Measurements from ENCODE around the gene KIRREL3.

KIRREL3 gene

DNA sequence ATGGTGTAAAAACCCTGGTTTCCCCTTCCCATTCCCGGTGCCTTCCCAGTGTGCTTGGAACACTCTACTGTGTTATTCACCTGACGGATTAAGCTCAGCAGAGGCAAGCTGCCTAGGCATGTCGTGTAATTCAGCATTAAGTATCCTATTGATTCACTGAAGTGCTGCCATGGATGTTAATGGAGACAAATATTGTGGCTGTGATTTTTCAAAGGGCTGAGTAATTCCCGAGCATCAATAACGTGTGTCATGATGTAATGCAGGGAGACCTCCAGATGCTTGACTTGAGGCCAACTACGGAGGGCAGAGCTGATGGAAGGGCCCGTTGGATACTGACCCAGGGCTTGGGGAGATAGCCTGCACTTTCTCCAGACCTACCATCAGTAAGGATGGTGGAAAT is 376.1 kb downstream of the KIRREL3 start:
- no peak for DNase-seq

DNA sequence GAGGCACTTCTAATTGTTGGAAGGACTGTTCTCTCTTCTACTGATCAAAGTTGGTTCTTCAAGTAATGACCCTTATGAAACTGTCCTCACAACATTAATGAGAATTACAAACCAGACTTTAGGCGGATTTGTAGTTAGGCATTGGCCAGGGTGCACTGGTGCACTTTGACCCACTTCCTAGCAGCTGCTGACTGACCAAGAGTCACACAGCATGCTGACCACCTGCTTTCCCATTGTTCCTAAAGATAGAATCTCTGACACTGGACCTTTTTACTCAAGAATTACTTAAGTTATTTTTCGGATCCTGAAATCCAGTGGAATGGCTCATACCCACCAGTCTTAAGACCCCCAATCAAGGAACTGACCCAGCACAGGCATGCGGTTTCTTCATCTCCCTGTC is 381.1 kb downstream of the KIRREL3 start:
- no peak for DNase-seq

DNA sequence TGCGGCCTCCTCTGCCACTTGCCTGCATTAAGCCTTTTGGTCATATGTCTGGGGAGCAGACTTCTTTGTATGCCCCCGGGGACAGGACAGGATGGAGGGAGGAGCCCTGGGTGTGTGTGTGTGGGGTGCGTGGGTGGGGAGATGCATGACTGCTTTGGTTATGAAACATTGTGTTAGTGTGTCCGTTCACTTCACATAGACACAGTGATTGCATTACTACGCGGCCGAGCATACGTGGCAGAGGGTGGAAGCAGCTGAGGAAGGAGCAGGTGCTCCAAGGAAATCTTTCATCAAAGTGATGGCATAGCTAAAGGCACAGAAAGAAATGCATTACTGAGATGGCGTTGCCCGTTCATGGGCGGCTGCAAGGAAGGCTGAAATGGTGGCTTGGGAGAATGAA is 384.7 kb downstream of the KIRREL3 start:
- DNase-seq, result no peak

DNA sequence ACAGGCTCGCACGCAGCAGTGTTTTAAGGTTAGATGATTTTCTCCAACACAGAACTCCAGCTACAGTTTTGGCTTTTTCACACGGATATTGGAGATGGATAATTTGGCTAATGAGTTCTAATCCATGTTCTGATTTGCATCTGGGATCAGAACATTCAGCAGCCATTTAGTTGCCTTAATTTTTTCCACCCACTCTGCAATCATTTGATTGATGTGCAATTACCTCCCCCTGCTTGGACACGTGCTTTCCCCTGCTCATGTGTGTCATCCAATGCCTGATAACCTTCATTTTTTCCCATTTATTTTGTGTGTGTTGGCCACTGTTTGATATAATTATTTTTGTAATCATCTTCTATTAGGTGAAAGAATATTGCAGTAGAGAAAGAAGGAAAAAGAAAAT is 387.3 kb downstream of the KIRREL3 start:
- no peak for DNase-seq

DNA sequence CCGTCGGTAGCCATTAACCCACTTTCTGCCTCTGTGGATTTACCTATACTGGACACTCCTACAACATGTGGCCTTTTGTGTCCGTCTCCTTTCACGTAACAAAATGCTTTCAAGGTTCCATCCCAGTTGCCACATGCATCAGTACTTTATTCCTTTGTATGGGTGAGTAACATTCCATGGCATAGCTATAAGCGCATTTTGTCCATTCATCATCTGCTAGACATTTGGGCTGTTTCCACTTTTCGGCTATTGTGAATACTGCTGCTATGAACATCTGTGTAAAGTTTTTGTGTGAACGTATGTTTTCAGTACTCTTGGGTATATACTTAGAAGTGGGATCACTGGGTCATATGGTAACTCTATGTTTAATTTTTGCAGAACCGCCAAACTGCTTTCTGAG is 387.9 kb downstream of the KIRREL3 start:
- no peak for DNase-seq

DNA sequence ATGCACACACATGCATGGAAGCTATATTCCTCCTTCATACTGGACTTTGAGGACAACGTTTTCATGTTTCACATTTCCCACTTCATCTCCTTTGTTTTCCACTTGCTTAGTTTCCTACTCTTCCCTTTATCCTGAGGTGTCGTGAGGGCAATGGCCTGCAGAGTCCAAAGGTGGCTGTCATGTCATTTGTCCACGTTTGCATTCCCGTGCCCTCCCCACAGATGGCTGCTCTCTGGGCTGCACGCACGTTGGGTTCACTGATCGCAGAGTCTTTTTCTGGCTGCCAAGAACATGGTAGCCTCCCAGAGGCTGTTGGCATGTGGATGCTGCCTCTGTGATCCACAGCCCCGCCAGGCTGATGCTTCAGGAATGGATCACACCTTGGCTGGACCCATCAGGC is 389.1 kb downstream of the KIRREL3 start:
- no peak for DNase-seq

DNA sequence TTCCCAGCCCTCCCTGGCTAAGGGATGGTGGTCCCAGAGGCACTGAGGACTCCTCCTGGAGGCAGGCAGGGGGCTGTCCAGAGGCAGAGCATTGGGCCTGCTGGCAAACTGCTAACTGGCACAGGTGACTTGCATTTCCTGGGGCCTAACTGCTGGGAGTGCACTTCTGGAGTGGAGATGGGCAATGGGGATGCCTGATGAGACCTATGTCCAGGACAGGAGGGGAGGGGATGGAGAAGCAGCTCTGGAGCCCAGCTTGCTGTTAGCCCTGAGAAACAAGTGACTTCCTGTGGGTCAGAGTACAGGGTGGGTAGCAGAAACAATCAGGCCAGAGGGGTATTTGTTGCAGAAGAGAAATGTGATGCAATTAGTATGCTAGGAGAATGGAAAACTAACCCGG is 391.9 kb downstream of the KIRREL3 start:
- no peak for DNase-seq

DNA sequence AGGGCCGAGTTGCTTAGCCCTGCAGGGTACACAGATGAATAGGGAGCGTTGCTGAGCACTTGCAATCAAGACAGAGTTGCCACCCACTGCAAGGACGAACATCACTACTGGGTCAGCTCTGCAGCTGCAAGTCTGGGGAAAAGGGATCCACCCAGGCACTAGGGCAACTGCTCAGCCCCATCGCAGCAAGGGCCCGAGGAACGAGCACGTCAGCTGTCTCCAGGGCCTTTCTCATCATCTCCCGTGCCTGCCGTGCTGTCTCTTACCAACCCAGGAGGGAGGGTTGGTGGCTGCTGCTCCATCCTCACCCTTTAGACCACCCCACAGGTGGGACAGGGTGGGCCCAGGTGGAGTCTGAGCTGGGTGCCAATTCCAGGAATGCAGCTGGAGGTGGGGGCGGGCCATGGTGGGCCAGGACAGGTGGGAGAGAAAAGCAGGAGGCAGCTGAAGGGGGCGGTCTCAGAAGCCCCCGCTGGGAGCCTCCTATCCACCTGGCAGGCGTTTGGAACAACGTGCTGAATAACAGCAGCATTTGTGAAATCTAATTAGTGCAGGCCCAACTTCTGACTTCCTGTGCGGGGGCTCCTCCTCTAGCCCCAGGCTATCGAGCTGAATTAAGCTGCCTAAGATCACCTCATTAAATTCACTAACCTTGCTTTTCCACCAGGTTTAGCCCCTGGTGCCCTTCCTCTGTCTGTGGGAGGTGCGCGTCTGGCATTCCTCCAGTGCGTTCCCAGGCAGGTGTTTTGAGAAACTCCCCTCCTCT is 392.6 kb downstream of the KIRREL3 start:
- DNase-seq, result no peak

DNA sequence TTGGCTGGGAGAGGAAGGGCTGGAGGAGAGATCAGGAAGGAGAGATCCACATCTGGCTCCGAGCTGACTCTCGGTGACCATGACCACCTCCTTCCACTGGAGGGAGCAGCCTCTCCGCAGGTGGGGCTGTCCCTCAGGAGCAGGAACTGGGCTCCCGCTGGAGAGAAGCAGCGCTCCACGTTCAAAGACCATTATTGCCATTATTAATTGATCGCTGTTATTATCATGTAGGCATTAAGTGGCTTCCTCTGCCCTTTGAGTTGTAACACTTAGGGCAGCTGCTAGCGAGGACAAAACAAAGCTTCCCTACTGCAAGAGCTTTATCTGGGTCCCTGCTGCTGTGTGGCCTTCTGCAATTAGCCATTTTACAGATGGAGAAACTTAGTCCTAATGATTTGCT is 393.2 kb downstream of the KIRREL3 start:
- DNase-seq, result peak; percentile 10

DNA sequence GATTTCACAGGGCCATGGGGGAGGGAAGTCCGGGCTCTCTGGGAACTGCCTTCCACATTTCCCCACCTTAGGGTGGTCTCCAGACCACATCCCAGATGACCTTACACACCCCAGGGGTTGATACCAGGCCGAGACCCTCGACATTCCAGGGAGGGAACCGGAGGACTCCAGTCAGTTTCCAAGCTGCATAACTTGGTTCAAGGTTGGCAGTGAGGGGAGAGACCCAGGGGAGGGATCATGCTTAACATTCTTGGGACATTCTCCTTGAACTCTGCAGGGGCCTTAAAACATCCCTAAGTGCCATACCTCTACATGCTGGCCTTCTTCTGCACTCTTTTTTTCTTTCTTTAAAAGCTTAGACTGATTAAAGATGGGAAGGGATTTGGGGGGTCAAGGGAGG is 394.1 kb downstream of the KIRREL3 start:
- no peak for DNase-seq

DNA sequence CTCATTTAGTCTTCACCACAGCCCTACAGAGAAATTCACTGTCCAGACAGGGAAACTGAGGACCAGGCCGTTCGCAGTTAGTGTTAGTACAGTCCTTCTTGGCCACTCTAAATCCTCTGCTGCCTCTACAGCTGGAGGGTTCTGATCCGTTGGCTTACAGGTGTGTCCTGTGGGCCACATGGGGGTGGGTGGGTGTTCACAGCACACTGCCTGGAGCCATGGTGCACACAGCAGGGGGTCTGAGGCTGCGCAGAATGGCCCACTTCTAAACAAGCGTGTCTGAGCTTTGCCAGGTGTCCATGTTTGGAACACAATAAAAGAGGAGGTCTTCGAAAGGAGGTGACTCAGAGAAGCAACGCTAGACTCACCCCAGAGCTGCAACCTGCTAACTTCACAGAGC is 396.1 kb downstream of the KIRREL3 start:
- no peak for DNase-seq

DNA sequence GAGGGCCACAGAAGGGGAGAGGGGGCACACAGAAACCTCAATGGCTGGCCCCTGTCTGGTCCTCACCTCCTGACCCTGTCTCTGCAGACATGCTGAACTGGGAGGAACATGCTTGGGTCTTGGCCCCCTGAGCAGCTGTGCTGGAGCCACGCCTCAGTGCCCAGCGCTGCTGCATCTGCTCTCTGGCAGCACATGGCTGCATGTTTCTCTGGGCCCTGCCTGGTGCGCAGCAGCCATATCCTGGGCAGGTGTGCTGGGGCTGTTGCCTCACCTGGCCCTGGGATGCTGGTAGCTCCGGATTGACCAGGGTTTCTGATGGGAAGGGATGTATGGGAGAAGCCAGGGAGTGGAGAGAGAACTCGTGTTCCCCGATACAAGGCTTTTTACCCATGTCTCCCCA is 397.1 kb downstream of the KIRREL3 start:
- DNase-seq, result no peak

DNA sequence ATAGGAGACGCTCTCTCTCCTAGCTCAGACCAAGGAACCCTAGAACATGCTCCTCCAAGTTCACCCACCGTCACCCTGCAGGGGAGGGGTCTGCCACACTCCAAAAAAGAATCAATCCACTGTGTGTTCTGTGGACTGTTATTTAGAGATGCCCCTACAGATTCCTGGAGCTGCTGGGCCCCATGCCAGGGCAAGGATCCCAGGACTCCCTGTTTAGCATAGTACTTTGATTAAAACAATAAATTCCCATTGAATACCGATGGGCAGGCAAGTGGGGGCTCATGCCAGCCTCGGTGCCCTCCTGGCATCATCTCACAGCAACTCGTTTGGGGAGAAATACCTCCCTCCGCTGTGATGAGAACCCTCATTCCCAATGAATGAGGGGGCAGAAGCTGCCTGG is 397.6 kb downstream of the KIRREL3 start:
- no peak for DNase-seq

DNA sequence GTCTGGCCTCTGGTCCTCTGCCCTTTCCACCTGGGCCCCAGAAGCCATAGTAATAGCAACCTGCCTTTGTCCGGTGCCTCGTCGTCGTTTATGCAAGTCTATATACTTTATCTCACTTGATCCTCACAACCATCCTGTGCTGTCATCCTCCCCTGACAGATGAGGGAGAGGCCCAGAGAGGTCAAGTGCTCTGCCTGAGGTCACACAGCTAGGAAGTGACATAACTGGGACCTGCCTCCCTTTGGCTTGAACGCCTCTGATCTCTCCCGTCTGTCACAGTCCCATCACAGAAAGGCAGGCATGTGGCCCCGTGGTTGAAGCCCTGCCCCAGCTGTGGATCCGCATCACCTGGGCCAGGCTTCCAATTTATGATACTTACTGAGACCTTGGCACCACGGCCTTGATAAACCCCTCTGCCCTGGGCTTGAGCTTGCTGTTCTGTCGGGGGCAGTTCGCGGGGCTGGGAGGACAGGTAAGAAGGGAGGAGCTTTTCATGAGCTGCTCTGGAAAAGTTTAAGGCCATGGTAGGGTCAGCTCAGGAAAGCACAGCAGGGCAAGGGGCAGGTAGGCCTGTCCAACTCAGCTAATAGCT is 398.1 kb downstream of the KIRREL3 start:
- no peak for DNase-seq

DNA sequence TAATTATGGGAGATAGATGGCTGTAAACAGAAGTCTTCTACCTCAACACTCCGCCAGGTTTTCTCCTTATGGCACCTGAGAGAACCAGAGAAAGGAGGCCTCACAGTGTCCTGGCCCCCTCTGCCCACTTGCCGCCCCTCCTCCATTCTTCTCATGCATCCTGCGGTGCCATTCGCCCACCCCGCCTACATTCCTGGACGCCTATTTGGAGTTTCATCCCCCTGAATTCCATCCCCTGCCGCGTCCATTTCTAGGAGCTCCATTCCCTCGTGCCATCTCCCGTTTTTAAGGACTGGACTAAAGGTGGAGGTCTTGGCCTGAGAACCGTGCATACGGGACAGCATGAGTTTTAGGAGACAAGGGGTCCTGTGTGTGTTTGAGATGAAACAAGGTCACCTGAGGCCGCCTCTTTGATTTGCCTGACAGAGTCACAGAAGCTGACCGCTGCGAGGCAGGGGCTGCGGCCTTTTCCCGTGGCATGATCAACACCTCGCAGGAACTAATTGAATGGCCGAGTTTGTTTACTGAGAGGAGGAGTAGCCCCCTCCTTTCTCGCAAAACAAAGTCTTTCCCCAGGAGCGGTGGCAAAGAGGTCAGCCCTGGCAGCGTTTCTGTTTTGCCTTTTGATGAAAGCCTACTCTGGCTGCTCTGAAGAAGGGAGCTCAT is 398.9 kb downstream of the KIRREL3 start:
- DNase-seq, result no peak

DNA sequence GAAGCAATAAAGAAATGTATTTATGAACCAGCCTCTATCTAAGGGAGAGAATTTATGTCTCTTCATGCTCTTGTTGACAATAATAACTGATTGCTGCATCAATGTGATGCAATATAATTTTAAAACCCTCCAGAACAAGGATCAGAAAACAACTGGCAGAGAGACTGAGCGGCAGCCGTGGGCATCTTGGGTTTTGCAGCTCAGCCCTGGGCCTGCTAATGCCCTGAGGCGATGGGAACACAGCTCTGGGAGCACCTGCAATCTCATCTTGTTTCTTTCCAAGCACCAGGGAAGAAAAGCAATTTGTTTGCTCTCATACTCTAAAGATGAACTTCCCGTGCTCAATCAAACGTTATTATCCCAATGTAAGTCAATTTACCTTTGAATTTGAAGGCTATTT is 399.4 kb downstream of the KIRREL3 start:
- no peak for DNase-seq

DNA sequence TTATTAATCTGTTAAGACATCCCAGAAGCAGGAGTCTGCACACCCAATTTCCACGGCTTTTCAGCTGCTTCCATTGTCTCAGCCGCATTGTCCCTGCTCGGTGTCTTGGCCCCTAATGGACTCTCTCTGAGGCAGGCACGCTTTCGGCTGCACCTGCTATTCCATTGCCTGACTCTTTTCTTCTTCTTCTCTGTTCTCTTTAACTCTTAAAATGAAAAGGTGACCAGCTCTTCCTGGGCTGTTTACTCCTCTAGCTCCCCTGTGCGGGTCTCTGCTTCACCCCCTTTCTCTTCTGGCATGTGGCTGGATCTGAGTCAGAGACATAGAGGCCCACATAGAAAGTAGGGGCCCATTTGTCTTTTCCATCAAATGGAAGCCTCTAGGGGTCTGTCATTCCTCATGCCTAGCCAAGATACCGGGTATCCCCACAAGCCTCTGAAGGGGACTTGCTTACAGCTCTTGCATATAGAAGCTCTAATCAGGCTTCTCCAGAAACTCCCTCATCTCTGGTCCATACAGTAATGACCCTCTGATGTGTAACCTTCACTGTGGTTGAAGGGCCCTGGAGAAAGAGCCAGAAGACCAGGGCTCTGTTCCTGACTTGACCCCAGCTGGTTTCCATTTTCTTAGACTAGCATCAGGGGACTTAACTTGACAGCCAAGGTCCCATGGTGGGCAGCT is 401.2 kb downstream of the KIRREL3 start:
- DNase-seq, result no peak

DNA sequence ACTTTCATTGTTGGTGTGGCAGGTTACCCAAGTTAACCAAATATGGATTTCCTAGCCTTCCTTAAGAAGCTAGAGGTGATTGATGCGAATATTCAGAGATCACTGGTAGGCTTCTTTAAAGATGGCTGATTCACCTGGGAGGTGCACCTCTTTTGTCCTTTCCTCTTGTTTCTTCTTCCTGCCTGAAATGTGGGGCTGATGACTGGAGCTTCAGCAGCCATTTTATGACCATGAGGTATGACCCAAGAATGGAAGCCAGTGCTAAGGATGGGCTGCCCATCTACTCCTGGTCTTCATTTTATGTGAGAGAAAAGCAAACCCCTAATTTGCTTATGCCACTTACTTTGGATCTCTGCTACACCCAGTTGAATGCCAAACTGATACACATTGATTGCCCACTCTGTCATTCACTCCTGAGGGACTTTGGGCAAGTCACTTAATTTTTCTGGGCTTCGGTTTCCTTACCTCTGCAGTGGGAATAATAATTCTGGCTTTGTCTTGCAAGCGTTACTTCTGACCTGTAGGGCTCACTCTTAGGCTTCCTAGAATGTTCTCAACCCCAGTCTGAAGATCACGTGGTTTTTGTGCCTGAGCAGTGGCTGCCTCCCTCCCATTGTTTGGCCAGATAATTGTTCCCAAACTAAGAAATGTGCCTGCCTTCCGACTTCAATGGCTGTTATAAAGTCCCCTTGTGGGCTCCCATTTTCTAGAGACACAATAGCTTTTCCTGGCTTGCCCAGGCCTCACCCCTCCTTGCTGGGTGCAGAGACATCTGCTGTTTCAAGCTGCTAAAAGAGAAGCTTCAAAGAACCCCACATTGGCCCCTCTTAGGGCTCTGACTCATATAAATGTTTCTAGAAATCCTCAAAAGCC is 402.0 kb downstream of the KIRREL3 start:
- no peak for DNase-seq

DNA sequence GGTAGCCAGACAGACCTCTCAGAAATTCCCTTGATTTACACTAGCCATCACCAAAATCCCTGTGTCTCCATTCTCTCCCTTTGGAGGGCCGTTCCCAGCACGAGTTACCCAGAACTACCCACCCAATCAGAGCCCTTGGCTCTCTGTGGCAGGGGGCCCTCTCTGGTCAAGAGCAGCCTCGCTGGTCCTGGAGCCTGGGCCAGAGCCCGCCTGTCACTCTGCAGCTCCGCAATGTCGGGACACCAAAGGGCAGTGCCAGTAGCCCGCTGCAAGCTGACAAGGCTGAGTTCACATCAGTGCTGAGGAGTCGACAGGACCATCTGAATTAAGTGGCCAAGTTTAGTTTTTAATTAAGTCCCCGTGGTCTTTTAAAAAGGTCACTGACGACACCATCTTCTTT is 403.5 kb downstream of the KIRREL3 start:
- DNase-seq, result no peak

DNA sequence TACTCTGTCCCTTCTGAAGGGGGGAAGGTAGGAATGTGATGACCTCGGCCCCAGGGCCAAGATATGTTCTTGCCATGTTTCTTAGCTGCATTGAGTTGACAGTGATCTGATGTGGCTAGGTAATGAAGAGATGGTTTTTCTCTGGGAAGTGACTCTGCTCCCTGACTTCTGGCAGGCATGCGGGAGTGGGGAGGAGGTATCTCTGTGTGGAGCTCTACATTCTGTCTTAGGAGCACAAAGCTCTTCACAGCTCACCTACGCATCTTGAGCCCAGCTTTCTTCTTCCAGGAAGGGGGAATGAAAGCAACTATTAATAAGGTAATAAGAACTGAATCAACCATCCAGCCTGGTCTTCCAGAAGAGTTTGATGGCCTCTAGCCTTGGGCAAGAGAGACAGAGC is 404.1 kb downstream of the KIRREL3 start:
- DNase-seq, result no peak

DNA sequence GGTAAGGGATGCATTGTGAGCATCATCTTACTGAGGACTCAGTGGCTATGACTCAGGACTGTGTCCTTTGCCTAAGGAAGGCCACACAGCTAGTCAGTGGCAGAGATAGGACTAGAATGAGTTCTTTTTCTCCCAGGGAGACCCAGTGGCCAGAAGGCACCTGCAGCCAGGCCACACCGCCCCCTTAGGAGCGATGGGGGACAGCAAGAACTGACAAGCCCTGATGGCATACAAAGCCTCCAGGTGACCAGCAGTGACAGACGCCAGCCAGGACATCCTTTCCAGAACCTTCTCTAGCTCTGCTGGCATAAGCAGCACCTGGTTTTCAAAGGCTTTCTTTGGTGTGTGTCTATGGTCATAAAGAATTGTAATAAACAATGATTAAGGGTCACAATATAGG is 405.0 kb downstream of the KIRREL3 start:
- no peak for DNase-seq

DNA sequence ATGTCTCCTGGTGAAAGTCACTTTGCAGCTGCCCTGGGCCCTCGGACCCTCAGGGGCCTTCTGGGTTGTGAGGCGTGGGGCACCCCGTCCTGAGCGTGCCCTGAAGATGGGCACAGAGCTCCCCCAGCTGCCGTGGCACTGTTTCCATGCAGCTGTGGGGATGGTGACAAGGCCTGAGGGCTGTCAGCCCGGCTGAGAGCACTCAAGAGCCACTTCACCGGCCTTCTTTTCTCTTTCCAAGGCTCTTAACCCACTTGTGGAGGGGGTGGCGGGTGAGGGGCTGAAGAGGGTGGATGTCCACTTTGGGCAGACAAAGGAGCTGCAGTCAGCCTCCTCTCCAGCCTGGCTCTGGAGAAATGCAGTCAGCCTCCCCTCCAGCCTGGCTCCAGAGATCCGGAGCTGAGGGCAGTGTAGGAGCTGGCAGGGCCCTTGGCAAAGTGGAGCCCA is 405.6 kb downstream of the KIRREL3 start:
- DNase-seq, result peak; percentile 29

Data from NCI-H524 treated with DMSO at 0.1 percent for 48 hours (cell line).